ENCODE data around the gene NPR3.
"Not testable (repeated sequence)": the region's sequence is repeated elsewhere in the genome, so short reads cannot be mapped to it uniquely, and the experiment has no call there.

The NPR3 gene

GRCh38 chr5:32791536-32792243 lies 80.6 kb downstream of the NPR3 start:
- DNase-seq (ENCODE audit: insufficient read length) (no peak), FAIRE-seq (no peak)
- TF ChIP-seq POLR2A (IDR thresholded peaks at IDR 0.05; ENCODE audit: low read depth, low read length) (no peak), TAF1 (IDR thresholded peaks at IDR 0.05; ENCODE audit: borderline replicate concordance, low read depth, low read length) (no peak), POLR2AphosphoS5 (IDR thresholded peaks at IDR 0.05; ENCODE audit: low read depth, low read length) (no peak)

DNA sequence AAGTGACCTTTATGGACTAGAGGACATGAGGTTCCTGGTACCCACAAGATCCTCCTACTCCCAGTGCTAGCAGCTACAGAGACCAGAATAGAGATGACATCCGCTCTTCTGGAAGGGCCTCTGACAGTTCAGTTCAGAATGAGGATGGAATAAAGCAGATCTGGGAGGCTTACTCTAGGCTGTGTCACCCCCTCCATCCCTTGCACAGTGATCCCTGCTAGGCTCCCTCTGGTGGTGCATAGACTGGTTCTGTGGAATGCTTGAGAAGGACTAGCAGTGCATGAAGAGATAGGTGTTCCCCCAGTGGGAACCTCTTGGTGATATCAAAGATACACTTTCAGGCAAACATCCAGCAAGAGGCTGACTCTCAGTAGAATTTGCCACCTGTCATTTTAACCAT lies 83.0 kb downstream of the NPR3 start:
- TF ChIP-seq POLR2A (IDR thresholded peaks at IDR 0.05; ENCODE audit: low read depth, low read length) = no peak
- TF ChIP-seq POLR2AphosphoS5 (IDR thresholded peaks at IDR 0.05; ENCODE audit: low read depth, low read length) = no peak
- TF ChIP-seq TAF1 (IDR thresholded peaks at IDR 0.05; ENCODE audit: borderline replicate concordance, low read depth, low read length) = no peak
- DNase-seq (ENCODE audit: insufficient read length) (no peak), FAIRE-seq (no peak)

DNA sequence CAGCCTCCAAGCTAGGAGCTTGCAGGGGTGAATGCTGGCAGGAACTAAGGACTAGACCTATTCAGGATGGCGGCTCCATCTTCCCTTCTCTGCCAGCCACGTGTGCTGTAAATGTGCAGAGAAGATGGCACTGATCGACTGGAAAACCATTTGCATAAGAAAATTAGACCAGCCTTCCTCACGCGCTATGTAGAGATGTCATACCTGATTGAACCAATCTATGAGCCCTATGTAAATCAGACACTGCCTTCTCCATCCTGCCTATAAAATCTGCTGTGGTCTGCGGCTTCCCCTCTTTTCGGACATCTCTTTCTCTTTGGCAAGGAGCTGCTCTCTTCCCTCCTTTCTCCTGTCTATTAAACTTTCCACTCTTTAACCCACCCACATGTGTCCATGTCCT lies 91.6 kb downstream of the NPR3 start:
- FAIRE-seq (no peak), DNase-seq (ENCODE audit: insufficient read length) (no peak)
- TF ChIP-seq TAF1 (IDR thresholded peaks at IDR 0.05; ENCODE audit: borderline replicate concordance, low read depth, low read length) (no peak), POLR2A (IDR thresholded peaks at IDR 0.05; ENCODE audit: low read depth, low read length) (no peak), POLR2AphosphoS5 (IDR thresholded peaks at IDR 0.05; ENCODE audit: low read depth, low read length) (no peak)

- no peak for FAIRE-seq
- TF ChIP-seq TAF1 (IDR thresholded peaks at IDR 0.05; ENCODE audit: borderline replicate concordance, low read depth, low read length) = no peak
- no peak for DNase-seq (ENCODE audit: insufficient read length)
Observed at GRCh38 chr5:32803656-32804055, 92.5 kb downstream of the NPR3 start.

- not testable (repeated sequence) for DNase-seq (ENCODE audit: insufficient read length); FAIRE-seq
Observed at GRCh38 chr5:32805462-32805861, 94.3 kb downstream of the NPR3 start.

DNA sequence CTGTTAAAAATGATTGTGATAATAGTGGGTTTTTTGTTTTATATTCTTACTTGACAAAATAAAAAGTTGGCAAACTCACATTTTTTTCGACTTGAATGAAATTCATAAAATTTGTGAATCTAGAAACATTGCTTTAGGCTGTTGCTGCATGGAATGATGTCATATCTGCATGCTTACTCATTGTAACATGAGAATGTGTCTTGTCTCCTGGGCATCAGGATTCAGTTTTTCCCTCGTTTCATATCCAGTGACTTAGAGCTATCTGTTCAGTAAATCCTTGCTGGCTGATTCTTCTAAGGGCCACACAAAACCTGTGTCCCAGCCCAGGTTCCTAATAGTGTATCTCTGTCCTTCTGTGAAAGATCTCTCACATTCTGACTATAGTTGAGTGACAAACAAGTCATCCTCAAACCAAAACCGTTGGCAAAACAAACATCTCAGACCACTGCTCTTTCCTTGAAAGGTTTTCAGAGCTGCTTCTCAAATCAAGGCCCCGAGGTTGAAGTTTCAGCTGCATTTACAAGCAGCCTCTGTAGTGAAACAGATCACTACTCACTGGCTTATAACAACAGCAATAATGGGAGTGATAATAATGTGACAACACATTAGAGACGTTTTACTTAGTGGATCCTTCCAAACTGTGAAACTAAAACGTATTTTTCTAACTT lies 95.0 kb downstream of the NPR3 start:
- FAIRE-seq = no peak
- no peak for DNase-seq (ENCODE audit: insufficient read length)
- TF ChIP-seq POLR2A (IDR thresholded peaks at IDR 0.05; ENCODE audit: low read depth, low read length) (no peak), TAF1 (IDR thresholded peaks at IDR 0.05; ENCODE audit: borderline replicate concordance, low read depth, low read length) (no peak), POLR2AphosphoS5 (IDR thresholded peaks at IDR 0.05; ENCODE audit: low read depth, low read length) (no peak)

DNA sequence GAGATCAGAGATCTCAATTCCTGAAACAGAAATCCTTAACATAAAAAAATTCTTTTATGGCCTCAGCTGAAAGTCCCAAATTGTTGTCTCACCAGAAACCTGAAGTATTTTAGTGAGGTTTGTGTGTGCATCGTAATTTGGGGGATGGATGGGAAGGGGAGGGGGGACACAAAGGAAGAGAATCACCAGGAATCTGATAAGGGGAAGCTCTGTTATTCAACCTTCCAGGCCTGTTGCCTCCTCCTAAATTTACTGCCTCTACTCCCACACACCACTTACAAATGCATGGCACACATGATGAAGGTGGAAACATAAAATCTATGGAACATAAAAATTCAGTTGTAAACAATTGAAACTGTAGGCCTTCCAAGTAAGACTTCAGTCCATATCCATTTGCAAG lies 97.7 kb downstream of the NPR3 start:
- DNase-seq (ENCODE audit: insufficient read length) (no peak), FAIRE-seq (no peak)
- TF ChIP-seq POLR2AphosphoS5 (IDR thresholded peaks at IDR 0.05; ENCODE audit: low read depth, low read length) = no peak
- no peak for TF ChIP-seq POLR2A (IDR thresholded peaks at IDR 0.05; ENCODE audit: low read depth, low read length)
- TF ChIP-seq TAF1 (IDR thresholded peaks at IDR 0.05; ENCODE audit: borderline replicate concordance, low read depth, low read length) = no peak

GRCh38 chr5:32810804-32811203 lies 99.7 kb downstream of the NPR3 start:
- FAIRE-seq (no peak), DNase-seq (ENCODE audit: insufficient read length) (no peak)
- TF ChIP-seq POLR2A (IDR thresholded peaks at IDR 0.05; ENCODE audit: low read depth, low read length) = no peak
- no peak for TF ChIP-seq TAF1 (IDR thresholded peaks at IDR 0.05; ENCODE audit: borderline replicate concordance, low read depth, low read length)
- TF ChIP-seq POLR2AphosphoS5 (IDR thresholded peaks at IDR 0.05; ENCODE audit: low read depth, low read length) = no peak

- DNase-seq (ENCODE audit: insufficient read length) (no peak), FAIRE-seq (no peak)
- TF ChIP-seq POLR2AphosphoS5 (IDR thresholded peaks at IDR 0.05; ENCODE audit: low read depth, low read length) (no peak), TAF1 (IDR thresholded peaks at IDR 0.05; ENCODE audit: borderline replicate concordance, low read depth, low read length) (no peak), POLR2A (IDR thresholded peaks at IDR 0.05; ENCODE audit: low read depth, low read length) (no peak)
Observed at GRCh38 chr5:32812399-32812798, 101.3 kb downstream of the NPR3 start.

GRCh38 chr5:32814141-32814540 lies 103.0 kb downstream of the NPR3 start:
- TF ChIP-seq TAF1 (IDR thresholded peaks at IDR 0.05; ENCODE audit: borderline replicate concordance, low read depth, low read length) (no peak), POLR2A (IDR thresholded peaks at IDR 0.05; ENCODE audit: low read depth, low read length) (no peak), POLR2AphosphoS5 (IDR thresholded peaks at IDR 0.05; ENCODE audit: low read depth, low read length) (no peak)
- FAIRE-seq (no peak), DNase-seq (ENCODE audit: insufficient read length) (no peak)

DNA sequence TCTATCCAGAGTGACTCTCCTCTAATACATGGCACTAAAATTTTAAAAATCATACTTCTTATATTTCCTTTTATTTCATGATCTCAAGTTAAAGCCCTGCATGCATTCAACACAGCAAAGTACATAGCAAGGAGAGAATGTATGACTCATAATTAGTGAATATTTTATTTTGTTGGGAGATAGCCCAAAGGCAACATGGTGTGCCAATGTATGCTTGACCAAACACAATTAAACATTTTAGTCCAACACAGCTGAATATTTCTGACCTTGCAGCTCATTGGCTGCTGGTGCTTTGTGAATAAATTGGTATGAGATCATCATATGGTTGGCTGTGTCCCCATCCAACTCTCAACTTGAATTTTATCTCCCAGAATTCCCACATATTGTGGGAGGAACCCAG lies 103.5 kb downstream of the NPR3 start:
- TF ChIP-seq TAF1 (IDR thresholded peaks at IDR 0.05; ENCODE audit: borderline replicate concordance, low read depth, low read length) = no peak
- DNase-seq (ENCODE audit: insufficient read length) (no peak), FAIRE-seq (no peak)

GRCh38 chr5:32827981-32828380 lies 116.9 kb downstream of the NPR3 start:
- DNase-seq (ENCODE audit: insufficient read length) = no peak
- TF ChIP-seq TAF1 (IDR thresholded peaks at IDR 0.05; ENCODE audit: borderline replicate concordance, low read depth, low read length) = no peak
- FAIRE-seq = no peak

GRCh38 chr5:32828492-32828891 lies 117.4 kb downstream of the NPR3 start:
- DNase-seq (ENCODE audit: insufficient read length) (no peak), FAIRE-seq (no peak)
- TF ChIP-seq POLR2AphosphoS5 (IDR thresholded peaks at IDR 0.05; ENCODE audit: low read depth, low read length) = no peak
- no peak for TF ChIP-seq TAF1 (IDR thresholded peaks at IDR 0.05; ENCODE audit: borderline replicate concordance, low read depth, low read length)
- TF ChIP-seq POLR2A (IDR thresholded peaks at IDR 0.05; ENCODE audit: low read depth, low read length) = no peak

Data from GM12892 (cell line).